Activated CD4-positive, CD25-positive, alpha-beta regulatory T cell treated with anti-CD3 and anti-CD28 coated beads, Interleukin-2, amount 50 U/mL, for 72 hours (primary cell): Measurements from ENCODE around the gene RXFP2.
A peak's percentile ranks its signal among the peaks of the same experiment; 100 is the strongest.

Source experiments
- DNase-seq: peaks from one replicate; pipeline ENCODE4 v3.0.0; 2021

RXFP2 gene

DNA sequence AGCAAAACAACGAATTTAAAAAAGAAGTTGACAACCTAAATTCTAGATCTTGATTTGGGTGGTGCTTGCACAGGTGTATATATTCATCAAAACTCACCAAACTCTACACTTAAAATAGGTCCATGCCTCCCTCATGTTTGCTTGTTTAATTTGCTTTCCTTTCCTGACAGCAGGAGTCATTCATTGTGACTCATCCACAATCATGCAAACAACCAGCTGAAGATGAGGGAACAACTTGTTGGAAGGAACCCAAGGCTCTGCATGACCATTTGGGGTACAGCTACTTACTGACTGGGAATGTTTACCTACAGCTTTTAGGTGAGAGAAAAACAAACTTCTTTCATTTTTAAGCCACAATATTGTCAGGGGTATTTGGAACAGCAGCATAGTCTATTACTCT is 96.6 kb downstream of the RXFP2 start:
- no peak for DNase-seq

DNA sequence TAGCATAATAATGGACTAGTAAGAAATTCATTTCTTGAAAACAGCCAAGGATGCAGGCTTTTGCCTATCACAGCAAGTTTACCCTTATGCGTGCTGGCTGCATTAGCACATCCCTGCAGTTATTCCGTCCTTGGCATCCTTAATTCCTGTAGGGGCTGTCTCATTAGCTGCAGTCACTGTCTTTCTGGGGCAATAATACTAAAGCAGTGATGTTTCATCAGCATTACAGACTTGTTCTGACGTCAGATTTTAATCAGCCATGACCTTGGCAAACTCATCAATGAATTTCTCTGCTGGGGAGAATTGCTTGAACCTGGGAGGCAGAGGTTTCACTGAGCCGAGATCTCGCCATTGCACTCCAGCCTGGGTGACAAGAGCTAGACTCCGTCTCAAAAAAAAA is 103.7 kb downstream of the RXFP2 start:
- no peak for DNase-seq

DNA sequence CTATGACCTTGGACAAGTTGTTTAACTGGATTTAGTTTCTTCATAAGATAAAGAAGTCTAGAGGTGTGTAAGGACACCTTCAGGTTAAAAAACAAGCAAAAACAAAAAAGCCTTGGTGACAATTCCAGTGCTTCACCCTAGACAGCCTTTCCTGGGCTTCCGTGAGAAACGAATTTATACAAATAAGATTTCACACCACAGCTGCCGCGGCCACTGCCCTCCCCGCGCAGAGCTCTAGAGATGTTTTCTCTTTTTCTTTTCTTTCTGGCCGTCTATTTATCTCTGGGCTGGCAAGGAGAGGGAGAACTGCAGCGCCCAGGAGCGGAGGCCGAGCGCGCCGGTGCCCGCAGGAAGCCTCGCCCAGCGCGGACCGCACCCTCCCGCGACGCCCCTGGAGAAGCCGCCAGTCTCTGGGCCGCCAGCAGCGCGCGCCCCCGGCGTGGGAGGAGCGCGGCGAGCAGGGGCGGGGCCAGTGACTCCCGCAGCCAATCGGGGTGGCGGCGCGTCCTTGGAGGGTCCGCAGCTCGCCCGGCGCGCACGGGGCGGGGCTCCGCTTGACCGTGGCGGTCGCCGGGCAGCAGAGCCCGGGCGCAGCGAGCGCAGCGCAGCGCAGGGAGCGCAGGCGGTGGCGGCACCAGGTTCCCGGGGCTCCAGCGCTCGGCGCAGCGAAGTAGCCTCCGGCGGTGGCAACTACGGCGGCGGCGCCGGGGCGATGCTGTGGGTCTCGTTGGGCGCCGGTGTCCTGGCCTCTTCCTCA is 107.0 kb downstream of the RXFP2 start:
- DNase-seq, result peak; percentile 62

DNA sequence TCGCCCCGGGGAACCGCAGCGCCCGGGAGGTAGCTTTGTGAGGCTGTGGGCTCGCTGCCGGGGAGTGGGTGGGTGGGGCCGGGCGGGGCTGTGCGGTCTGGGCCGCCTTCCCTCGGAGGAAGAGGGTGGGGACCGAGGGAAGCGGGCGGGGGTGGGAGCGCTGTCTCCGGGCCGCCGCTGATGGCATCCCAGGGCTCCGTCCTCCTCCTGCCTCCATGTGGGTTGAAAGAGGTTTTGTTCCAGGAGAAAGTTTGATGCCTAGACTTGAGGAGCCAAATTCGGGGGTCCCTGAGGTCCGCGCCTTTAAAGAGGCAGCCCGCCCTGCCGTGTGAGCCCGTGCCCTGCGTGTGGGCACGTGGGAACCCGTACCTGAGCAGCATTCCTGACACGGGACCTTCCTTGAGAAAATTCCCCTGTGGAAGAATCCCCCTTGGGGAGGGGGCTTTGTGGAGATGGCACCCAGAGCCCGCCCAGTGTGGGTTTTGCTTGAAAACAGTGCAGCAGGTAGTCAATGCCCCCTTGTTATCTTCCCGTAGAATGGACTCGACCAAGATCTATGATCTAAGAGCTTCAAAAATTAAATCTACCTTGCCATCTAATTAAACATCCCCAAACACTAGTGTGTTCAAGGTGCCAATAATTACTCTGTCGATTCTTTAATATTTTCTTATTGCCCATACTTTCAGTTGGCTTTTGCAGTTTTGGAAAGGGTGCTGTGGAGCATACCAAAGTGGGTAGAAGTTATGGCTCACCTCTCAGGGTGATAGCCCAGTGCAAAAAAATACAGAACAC is 107.8 kb downstream of the RXFP2 start:
- no peak for DNase-seq

DNA sequence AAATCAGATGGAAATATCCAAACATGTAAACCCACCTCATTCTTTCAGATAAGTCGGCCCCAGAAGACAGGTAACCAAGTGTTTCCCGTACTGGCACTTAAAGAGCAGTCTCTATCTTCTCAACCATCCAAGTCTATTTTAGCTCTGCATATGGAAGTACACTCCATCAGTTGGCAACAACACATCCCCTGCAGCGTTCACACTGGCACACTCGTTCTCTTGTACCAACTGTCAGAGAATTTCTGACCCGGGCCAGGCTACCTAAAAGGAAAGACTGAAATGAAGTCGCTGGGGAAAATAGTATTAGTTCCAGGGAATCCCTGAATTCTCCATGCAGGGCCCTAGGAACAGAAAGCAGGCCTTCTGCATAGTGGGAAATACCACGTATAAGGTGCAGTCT is 109.3 kb downstream of the RXFP2 start:
- no peak for DNase-seq

DNA sequence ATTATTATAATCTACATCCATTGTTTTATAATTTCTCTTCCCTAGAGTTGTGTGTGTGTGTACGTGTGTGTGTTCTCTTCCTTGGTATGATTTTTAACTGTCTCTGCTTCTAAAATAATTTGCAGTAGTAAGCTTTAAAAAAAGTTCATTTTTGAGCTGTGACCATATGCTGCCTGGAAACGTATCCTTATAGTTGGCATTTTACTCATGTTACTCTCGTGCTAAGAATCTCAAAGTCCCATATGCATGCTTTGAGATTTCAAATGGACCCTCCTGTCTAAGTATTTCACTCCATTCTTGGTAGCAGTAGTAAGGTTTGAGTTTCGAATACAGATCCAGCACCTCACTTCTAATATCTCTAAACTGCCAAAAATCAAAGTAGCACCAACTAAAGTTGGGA is 109.9 kb downstream of the RXFP2 start:
- no peak for DNase-seq

DNA sequence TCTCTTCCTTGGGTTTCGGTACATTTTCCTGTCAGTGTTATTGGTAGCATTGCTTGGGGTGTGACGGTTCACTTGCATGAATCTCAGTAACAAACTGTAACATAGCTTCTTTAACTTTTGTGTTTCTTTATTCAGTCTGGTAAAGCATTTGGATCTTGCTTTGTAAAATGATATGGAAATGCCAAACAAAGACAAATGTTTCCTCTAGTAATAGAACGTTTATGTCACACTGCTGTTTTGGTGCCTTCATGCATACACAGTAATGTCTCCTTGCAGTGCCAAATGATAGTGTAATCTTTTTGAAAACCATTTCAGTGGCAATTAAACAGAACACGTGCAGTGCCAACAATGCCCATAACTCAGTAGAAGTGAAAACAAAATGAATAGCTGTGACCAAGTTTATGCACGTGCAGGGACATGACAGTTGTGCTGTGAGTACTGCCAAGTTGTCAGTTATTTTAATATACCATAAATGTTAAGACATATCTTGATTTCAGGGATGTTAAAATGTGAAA is 110.8 kb downstream of the RXFP2 start:
- DNase-seq, result no peak

DNA sequence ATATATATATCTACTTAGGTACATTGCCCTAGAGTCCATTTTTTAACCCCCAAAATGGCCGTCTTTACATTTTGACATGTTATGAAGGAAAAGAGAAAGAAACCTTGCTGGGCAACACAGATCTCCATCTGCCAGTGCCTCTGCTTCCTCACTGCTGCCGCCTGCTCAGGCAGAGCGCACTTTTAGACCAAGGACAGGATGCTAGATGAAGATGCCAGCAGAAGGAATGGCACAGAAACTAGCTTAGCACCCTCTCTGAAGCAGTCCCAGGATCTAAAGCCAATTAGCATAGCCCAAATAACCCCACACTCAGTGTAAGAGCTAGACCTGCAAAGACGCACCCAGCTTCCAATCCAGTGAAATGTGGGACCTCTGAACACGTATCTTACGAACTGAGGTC is 111.9 kb downstream of the RXFP2 start:
- DNase-seq, result no peak
